SH-SY5Y (cell line): ENCODE data around the gene ECI2.

Source experiments
- GATA2 ChIP-seq: IDR thresholded peaks from 2 replicates; pipeline ENCODE4 v1.6.1; 2011; ENCODE audit warnings: mild to moderate bottlenecking, low read depth, low read length
- GATA3 ChIP-seq: IDR thresholded peaks from 2 replicates; pipeline ENCODE4 v1.6.1; 2011; ENCODE audit warnings: low read depth, mild to moderate bottlenecking, low read length, moderate library complexity

- TF ChIP-seq GATA2 (no peak), GATA3 (no peak)
Measured at GRCh38 chr6:4162370-4162769, 27.0 kb upstream of the ECI2 start.
